Spleen (tissue), 11 donors: ENCODE data around the gene COL6A3. TPM values are rescaled to one million over a fixed set of nuclear protein-coding genes. Genes with fewer than 3 reads are reported as not detected.
A peak's percentile ranks its signal among the peaks of the same experiment; 100 is the strongest.

Source experiments
- DNase-seq: peaks from one replicate; pipeline ENCODE4 v3.0.0-alpha.2; 2020
- H3K27ac ChIP-seq, 8 donors: fragments of 200-600 bp; sonication (generic) in 7 of 8; 1 replicate in 4 of 8; 2 replicates in 4 of 8; pipeline versions ENCODE4 v1.5.0 to v1.8.0; 2016 to 2021; ENCODE audit warnings: inconsistent platforms in 4 of 8, mild to moderate bottlenecking in 4 of 8, moderate library complexity in 1 of 8
- H3K27me3 ChIP-seq, 7 donors: fragments of 200-600 bp; sonication (generic) in 6 of 7; replicated peaks in 1 of 7; 1 replicate in 4 of 7; 2 replicates in 3 of 7; pipeline versions ENCODE4 v1.5.0 to v1.8.0; 2016 to 2021; ENCODE audit warnings: inconsistent platforms in 3 of 7, mild to moderate bottlenecking in 1 of 7
- H3K36me3 ChIP-seq, 6 donors: fragments of 200-600 bp; sonication (generic) in 5 of 6; 1 replicate in 4 of 6; 2 replicates in 2 of 6; pipeline versions ENCODE4 v1.5.0 to v1.8.0; 2016 to 2021; ENCODE audit warnings: inconsistent platforms in 2 of 6
- H3K4me1 ChIP-seq, 6 donors: fragments of 200-600 bp; sonication (generic) in 5 of 6; 1 replicate in 3 of 6; 2 replicates in 3 of 6; pipeline versions ENCODE4 v1.5.0 to v1.8.0; 2016 to 2021; ENCODE audit warnings: inconsistent platforms in 3 of 6
- H3K4me3 ChIP-seq, 8 donors: fragments of 200-600 bp; sonication (generic) in 7 of 8; 1 replicate in 4 of 8; 2 replicates in 4 of 8; pipeline versions ENCODE4 v1.5.0 to v1.8.0; 2016 to 2021; ENCODE audit warnings: inconsistent platforms in 4 of 8, mild to moderate bottlenecking in 4 of 8, moderate library complexity in 2 of 8
- H3K9me3 ChIP-seq, 8 donors: fragments of 200-600 bp; sonication (generic) in 7 of 8; 1 replicate in 4 of 8; 2 replicates in 4 of 8; pipeline versions ENCODE4 v1.5.0 to v1.8.0; 2016 to 2021; ENCODE audit warnings: inconsistent platforms in 4 of 8
- POLR2A ChIP-seq, 3 donors: fragments of 450-650 bp; IDR thresholded peaks; one replicate each; pipeline ENCODE4 v1.5.1; 2017; ENCODE audit warnings: antibody characterized with exemption in 3 of 3, mild to moderate bottlenecking in 1 of 3
- POLR2AphosphoS5 ChIP-seq, 3 donors: sonication (generic); formaldehyde crosslinking; IDR thresholded peaks; one replicate each; pipeline ENCODE4 v1.5.1; 2017; ENCODE audit warnings: antibody characterized with exemption in 3 of 3
- WGBS, 5 donors: extraction: QIAGEN DNeasy Blood & Tissue Kit in 3 of 5; methylation state at CpG; one replicate each; pipeline versions ENCODE4 v1.1.5 to v1.1.7; 2013 to 2018; 5-methylcytosine and 5-hydroxymethylcytosine counted together
- intact Hi-C: fragments of 100-400 bp; cut with DNase I; formaldehyde crosslinking; loops from one replicate; pipeline ENCODE4 v1.15.0; 2023; ENCODE audit warnings: low total_unique reads
- polyA plus RNA-seq, 3 donors: library from polyadenylated mRNA; stranded (reverse); fragments of 200-250 nt; gene quantifications; one replicate each; pipeline ENCODE4 v1.2.1, GENCODE V29; 2013
- total RNA-seq, 7 donors: library from RNA; depleted of rRNA in 3 of 7; stranded (reverse); fragments of >200 nt in 3 of 7; fragmentation: NEBNext Ultra II Directional in 4 of 7; extraction: Animal tissue kit (Norgen Biotek cat#: 25700) in 4 of 7; gene quantifications; one replicate each; pipeline versions ENCODE4 v1.1.0 to v1.2.1, GENCODE V29; 2016 to 2021
- TF ChIP-seq, protein P1 (sequence below), 11 experiments: fragments of 200-600 bp in 7 of 11; fragments of 450-650 bp in 4 of 11; sonication (generic) in 4 of 11; IDR thresholded peaks in 8 of 11; conservative IDR thresholded peaks in 3 of 11; 1 replicate in 7 of 11; 2 replicates in 4 of 11; pipeline versions ENCODE4 v1.4.0 to v1.8.0; 2016 to 2021; ENCODE audit warnings: antibody characterized with exemption in 11 of 11, inconsistent platforms in 4 of 11, mild to moderate bottlenecking in 1 of 11
- donor health status: healthy with polysubstance abuse.
- donor health status: DM: no; HTN: no; CAD: no; lungs with moderate emphysema.
- donor health status: DM: no; HTN: no; CAD: no.
- donor health status: Bipolar disorder and iron deficiency.
- donor health status: healthy.
- donor health status: DM: no; HTN: no; CAD: no.
- donor health status: DM: yes; HTN: yes; CAD: no.

The COL6A3 gene
- total and polyA plus RNA-seq, 10 donors = 8.3 to 146 (median 65.4) TPM

GRCh38 chr2:237315170-237315828 is 98.7 kb downstream of the COL6A3 start:
- no peak for DNase-seq
- 36 to 71% (median 57%) methylated on average over 8 to 14 of the region's 14 CpGs for WGBS, 5 donors
- intact Hi-C loops = no loop called here

DNA sequence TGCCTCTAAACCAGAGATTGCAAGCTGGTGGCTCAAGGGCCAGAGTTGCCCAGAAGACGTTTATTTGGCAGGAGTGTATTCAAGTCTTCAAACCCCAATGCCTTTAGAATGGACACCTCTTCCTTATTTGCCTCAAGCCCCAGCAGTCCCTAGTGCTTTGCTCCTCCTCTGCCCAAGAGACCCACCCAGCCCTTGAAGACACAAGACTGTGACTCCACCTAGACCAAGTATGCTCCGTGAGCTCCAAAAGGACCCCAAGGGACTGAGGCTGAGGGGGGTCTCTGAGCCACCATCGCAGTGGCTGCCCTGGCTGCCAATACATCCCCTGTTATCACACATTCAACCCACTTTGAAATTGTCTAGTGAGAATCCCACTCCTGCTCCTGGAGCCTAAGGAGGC is 99.3 kb downstream of the COL6A3 start:
- Histone ChIP-seq H3K4me3 (no peak overlapping the region), H3K36me3 (no peaks in the 10 kb centered on the region), H3K9me3 (no peaks in the 10 kb centered on the region), H3K27me3 (peaks cover 0 to 7% (median 0%) of the 10 kb centered on the region in 7 donors), H3K27ac (peak overlapping the region in 5 of 8 donors; percentile 14 to 65 (median 45)), H3K4me1 (no peaks in the 10 kb centered on the region)
- no peak for TF ChIP-seq POLR2A (IDR thresholded peaks at IDR 0.05)
- TF ChIP-seq, protein P1, sequence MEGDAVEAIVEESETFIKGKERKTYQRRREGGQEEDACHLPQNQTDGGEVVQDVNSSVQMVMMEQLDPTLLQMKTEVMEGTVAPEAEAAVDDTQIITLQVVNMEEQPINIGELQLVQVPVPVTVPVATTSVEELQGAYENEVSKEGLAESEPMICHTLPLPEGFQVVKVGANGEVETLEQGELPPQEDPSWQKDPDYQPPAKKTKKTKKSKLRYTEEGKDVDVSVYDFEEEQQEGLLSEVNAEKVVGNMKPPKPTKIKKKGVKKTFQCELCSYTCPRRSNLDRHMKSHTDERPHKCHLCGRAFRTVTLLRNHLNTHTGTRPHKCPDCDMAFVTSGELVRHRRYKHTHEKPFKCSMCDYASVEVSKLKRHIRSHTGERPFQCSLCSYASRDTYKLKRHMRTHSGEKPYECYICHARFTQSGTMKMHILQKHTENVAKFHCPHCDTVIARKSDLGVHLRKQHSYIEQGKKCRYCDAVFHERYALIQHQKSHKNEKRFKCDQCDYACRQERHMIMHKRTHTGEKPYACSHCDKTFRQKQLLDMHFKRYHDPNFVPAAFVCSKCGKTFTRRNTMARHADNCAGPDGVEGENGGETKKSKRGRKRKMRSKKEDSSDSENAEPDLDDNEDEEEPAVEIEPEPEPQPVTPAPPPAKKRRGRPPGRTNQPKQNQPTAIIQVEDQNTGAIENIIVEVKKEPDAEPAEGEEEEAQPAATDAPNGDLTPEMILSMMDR (IDR thresholded peaks at IDR 0.05 in 8 of 11, conservative IDR thresholded peaks at IDR 0.05 in 3 of 11) = no peak
- intact Hi-C loops = no loop called here
- no peak for DNase-seq
- 68 to 86% (median 81%) methylated on average over 3 of the region's 3 CpGs for WGBS, 5 donors

More at GRCh38 chr2:237315170-237315828, 98.7 kb downstream of the COL6A3 start:
- Histone ChIP-seq H3K4me3 (no peak overlapping the region), H3K4me1 (no peaks in the 10 kb centered on the region), H3K27me3 (peaks cover 0 to 7% (median 0%) of the 10 kb centered on the region in 7 donors), H3K36me3 (no peaks in the 10 kb centered on the region), H3K9me3 (no peaks in the 10 kb centered on the region), H3K27ac (peak overlapping the region in 6 of 8 donors; percentile 21 to 65 (median 46))
- TF ChIP-seq POLR2A (IDR thresholded peaks at IDR 0.05) = no peak
- TF ChIP-seq, protein P1 (IDR thresholded peaks at IDR 0.05 in 8 of 11, conservative IDR thresholded peaks at IDR 0.05 in 3 of 11) = peak in 2 of 11 experiments; percentile 10 to 20
- TF ChIP-seq POLR2AphosphoS5 (IDR thresholded peaks at IDR 0.05) = peak; percentile 52 to 70 (median 60)

DNA sequence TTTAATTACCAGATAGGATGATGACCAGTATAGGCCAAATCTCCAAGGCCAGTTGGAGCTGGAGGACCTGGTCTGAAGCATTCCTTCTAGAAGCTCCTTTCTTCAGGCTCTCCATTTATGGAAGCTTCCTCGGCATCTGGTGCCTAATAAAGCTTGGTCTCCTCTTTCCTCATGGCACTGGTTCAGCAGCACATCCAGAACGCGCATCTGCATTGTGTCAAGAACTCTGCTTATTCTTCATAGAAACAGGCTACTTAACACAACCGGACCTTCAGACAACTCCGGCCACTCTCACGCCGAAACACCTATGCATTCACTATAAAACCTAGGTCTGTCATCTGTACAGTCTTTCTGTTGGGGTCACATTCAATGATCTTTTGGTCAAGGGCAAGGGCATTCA is 99.8 kb downstream of the COL6A3 start:
- WGBS, 5 donors = 83 to 98% (median 94%) methylated on average over 7 of the region's 7 CpGs
- Histone ChIP-seq H3K27me3 (peaks cover 0 to 7% (median 0%) of the 10 kb centered on the region in 7 donors), H3K27ac (peak overlapping the region in 2 of 8 donors; percentile 45 to 65), H3K9me3 (no peaks in the 10 kb centered on the region), H3K4me1 (no peaks in the 10 kb centered on the region), H3K36me3 (no peaks in the 10 kb centered on the region), H3K4me3 (no peak overlapping the region)
- intact Hi-C loops = no loop called here
- TF ChIP-seq, protein P1 (IDR thresholded peaks at IDR 0.05 in 8 of 11, conservative IDR thresholded peaks at IDR 0.05 in 3 of 11) = no peak
- TF ChIP-seq POLR2AphosphoS5 (IDR thresholded peaks at IDR 0.05) (no peak), POLR2A (IDR thresholded peaks at IDR 0.05) (no peak)
- DNase-seq = no peak

DNA sequence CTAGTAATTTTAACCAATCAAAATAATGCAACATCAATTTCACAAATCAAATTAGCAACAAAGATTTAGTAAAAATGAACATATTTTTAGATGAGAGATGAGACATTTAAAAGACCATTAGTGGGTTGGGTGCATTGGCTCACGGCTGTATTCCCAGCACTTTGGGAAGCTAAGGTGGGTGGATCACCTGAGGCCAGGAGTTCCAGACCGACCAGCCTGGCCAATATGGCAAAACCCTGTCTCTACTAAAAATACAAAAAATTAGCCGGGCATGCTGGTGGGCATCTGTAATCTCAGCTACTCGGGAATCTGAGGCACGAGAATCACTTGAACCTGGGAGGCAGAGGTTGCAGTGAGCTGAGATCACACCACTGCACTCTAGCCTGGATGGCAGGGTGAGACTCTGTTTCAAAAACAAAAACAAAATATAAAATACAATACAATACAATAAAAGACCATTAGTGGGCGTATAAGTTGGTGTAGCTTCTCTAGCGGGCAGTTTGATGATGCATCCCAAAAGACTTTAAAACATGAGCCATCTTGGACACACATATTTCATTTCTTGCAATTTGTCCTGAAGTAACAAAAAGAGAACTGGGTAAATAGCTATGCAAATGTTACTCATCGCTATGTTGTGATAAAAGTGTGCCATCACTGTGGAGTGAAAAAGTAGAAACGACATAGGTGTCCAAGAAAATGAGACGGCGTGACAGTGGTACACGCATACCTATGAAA is 101.8 kb downstream of the COL6A3 start:
- Histone ChIP-seq H3K4me1 (no peaks in the 10 kb centered on the region), H3K27ac (no peak overlapping the region), H3K4me3 (no peak overlapping the region), H3K36me3 (no peaks in the 10 kb centered on the region), H3K27me3 (peaks cover 0 to 7% (median 0%) of the 10 kb centered on the region in 7 donors), H3K9me3 (no peaks in the 10 kb centered on the region)
- no peak for DNase-seq
- intact Hi-C loops = no loop called here
- 79 to 96% (median 92%) methylated on average over 12 of the region's 12 CpGs for WGBS, 5 donors
- TF ChIP-seq, protein P1 (IDR thresholded peaks at IDR 0.05 in 8 of 11, conservative IDR thresholded peaks at IDR 0.05 in 3 of 11) = no peak
- TF ChIP-seq POLR2AphosphoS5 (IDR thresholded peaks at IDR 0.05) = no peak
- TF ChIP-seq POLR2A (IDR thresholded peaks at IDR 0.05) = no peak
